ENCODE data around the gene CAVIN3. TPM values are rescaled to one million over a fixed set of nuclear protein-coding genes. Genes with fewer than 3 reads are reported as not detected.
A peak's percentile ranks its signal among the peaks of the same experiment; 100 is the strongest.

CAVIN3 gene
- total RNA-seq, 2 experiments from 2014 or later: 0.27 TPM; not detected in 1

DNA sequence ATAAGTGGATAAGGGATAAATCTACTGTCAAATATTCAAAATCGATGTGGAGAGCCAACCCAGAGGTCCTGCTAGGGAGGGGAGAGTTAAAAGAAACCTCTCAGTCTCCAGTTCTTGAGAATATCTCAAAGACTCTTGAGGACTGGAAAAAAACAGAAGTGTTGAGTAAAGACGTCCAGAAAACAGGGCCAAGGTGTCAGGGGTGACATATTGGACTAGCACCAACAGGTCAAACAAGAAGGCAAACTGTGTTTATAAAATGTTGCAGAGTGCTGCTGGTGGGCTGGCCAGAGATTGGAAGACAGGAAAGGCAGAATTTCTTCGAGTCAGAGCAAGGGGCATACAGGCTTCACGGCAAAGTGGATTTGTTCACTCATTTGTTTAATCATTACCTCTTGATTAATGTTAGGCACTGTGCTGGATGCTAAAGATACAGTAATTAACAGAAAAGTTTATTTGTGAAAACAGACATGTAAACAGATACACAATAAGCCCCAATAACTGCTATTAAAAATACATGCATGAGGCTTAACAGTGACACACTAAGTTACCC lies 36.3 kb upstream of the CAVIN3 start:
- H3K27ac ChIP-seq (ENCODE audit: low read depth in 1 of 2, low read length in 2 of 2): no peak overlapping the region
- ATAC-seq (ENCODE audit: poor library complexity) (no peak), DNase-seq (no peak)
- Mint-ChIP-seq H3K9me3 (no peaks in the 10 kb centered on the region), H3K4me1 (ENCODE audit: low read depth) (no peaks in the 10 kb centered on the region), H3K36me3 (ENCODE audit: low read depth) (no peaks in the 10 kb centered on the region), H3K27ac (no peak overlapping the region), H3K4me3 (no peak overlapping the region), H3K27me3 (no peaks in the 10 kb centered on the region)
- POLR2A ChIA-PET: no interaction called here
- TF ChIP-seq, protein P1, sequence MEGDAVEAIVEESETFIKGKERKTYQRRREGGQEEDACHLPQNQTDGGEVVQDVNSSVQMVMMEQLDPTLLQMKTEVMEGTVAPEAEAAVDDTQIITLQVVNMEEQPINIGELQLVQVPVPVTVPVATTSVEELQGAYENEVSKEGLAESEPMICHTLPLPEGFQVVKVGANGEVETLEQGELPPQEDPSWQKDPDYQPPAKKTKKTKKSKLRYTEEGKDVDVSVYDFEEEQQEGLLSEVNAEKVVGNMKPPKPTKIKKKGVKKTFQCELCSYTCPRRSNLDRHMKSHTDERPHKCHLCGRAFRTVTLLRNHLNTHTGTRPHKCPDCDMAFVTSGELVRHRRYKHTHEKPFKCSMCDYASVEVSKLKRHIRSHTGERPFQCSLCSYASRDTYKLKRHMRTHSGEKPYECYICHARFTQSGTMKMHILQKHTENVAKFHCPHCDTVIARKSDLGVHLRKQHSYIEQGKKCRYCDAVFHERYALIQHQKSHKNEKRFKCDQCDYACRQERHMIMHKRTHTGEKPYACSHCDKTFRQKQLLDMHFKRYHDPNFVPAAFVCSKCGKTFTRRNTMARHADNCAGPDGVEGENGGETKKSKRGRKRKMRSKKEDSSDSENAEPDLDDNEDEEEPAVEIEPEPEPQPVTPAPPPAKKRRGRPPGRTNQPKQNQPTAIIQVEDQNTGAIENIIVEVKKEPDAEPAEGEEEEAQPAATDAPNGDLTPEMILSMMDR (IDR thresholded peaks at IDR 0.05): no peak
- peaks cover 5% of the 10 kb centered on the region for H3K4me1 ChIP-seq (ENCODE audit: insufficient read depth, low read length)
- no peaks in the 10 kb centered on the region for H3K9me3 ChIP-seq (ENCODE audit: control insufficient read depth in 1 of 2, insufficient read depth in 1 of 2, low read length in 2 of 2)
- CTCF ChIA-PET: no interaction called here
- intact Hi-C loops (cut with DNase I, micrococcal nuclease): no loop called here
- H3K36me3 ChIP-seq (ENCODE audit: insufficient read depth, low read length): no peaks in the 10 kb centered on the region
- no peaks in the 10 kb centered on the region for H3K27me3 ChIP-seq (ENCODE audit: control insufficient read depth in 1 of 2, insufficient read depth in 2 of 2, low read length in 2 of 2)
- H3K4me3 ChIP-seq (ENCODE audit: low read length): no peak overlapping the region

DNA sequence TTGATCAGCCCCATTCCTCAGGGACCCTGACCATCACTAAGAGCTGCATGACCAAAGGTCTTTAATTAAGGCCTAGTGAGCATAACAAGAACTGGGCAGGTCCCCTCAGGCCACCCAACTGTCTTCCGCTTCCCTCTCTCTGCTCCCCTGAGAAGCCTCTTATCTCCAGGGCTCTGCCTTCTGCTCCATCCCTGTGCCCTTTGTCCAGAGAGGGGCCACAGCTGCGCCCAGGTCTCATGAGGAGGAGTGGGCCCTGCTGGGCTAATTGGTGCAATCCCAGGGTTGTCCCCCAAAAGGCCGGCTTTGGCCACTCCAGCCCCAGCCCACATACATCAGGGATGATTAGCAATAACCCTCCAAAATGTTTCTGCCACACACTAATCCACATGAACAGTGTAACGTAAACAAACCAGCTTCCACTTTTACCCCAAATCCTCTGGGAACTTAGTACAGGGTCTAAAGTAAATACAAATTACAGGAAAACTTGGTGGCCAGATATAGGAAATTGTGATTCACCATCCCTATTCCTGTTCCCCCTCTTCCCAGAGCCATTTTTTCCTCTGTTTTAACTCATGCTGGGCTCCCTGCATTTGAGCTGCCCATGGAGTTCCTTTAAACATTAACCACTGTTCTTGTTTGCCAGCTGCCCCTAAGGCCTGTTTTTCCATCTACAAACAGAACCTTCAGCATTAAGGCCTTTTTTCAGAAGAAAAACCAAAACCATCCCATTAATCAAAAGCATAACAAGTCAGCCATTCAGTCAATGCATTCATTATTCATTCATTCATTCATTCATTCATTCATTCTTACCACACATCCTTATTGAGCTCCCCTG lies 34.6 kb upstream of the CAVIN3 start:
- ChIA-PET POLR2A (no interaction called here), CTCF (interaction anchor here (1.9 kb wide), 1 partner anchor 8 kb away, joined by 12 read pairs; no protein-coding TSS in a partner anchor)
- H3K9me3 Mint-ChIP-seq: no peaks in the 10 kb centered on the region
- TF ChIP-seq, protein P1 (IDR thresholded peaks at IDR 0.05): no peak
- Histone ChIP-seq H3K27me3 (ENCODE audit: control insufficient read depth in 1 of 2, insufficient read depth in 2 of 2, low read length in 2 of 2) (no peaks in the 10 kb centered on the region), H3K4me3 (ENCODE audit: low read length) (no peak overlapping the region), H3K36me3 (ENCODE audit: insufficient read depth, low read length) (no peaks in the 10 kb centered on the region), H3K4me1 (ENCODE audit: insufficient read depth, low read length) (peaks cover 5% of the 10 kb centered on the region), H3K9me3 (ENCODE audit: control insufficient read depth in 1 of 2, insufficient read depth in 1 of 2, low read length in 2 of 2) (no peaks in the 10 kb centered on the region), H3K27ac (ENCODE audit: low read depth in 1 of 2, low read length in 2 of 2) (no peak overlapping the region)
- ATAC-seq (ENCODE audit: poor library complexity) (no peak), DNase-seq (no peak)
- H3K27ac Mint-ChIP-seq: no peak overlapping the region
- H3K27me3 Mint-ChIP-seq: no peaks in the 10 kb centered on the region
- H3K4me1 Mint-ChIP-seq (ENCODE audit: low read depth): no peaks in the 10 kb centered on the region
- intact Hi-C loops (cut with DNase I, micrococcal nuclease): loop anchor here (5.0 kb wide), 5 partner anchors 753 to 1718 kb away; partner anchors contain the start of gene OR51D1 (in 1 of the 2)
- H3K4me3 Mint-ChIP-seq: no peak overlapping the region
- H3K36me3 Mint-ChIP-seq (ENCODE audit: low read depth): no peaks in the 10 kb centered on the region

DNA sequence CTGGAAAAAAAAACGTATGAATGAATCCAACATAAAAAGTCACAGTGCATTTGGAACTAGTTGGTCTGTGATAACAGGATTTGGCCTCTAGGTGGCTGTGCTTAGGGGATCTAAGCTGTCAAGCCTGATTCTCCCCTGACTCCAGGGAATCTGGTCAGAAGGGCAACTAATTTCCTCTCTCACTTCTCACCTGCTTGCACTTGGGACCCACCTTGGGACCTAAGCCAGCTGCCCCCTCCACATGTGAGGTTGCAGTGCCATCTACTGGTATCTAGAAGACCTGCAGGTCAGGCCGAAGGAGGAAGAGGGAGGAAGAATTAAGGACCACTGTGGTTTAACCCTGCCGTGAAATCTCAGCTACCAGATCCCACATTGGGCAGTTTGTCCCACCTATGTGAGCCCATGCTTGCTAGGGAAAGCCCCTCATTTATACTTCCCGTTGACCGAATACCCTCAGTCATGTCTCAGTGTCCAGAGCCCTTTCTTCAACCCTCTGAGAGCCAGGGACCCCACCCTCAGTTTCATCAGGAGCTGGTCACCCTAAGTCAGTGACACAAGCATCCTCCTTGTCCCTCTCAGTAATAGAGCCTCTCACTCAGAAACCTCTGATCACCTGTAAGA lies 33.2 kb upstream of the CAVIN3 start:
- no peak overlapping the region for H3K4me3 Mint-ChIP-seq
- H3K4me3 ChIP-seq (ENCODE audit: low read length): no peak overlapping the region
- ChIA-PET POLR2A (no interaction called here), CTCF (interaction anchor here (0.7 to 1.9 kb wide), 16 partner anchors 8 to 1716 kb away, joined by 3 to 18 read pairs (median 4); partner anchors contain the start of gene OR51D1)
- no peaks in the 10 kb centered on the region for H3K9me3 ChIP-seq (ENCODE audit: control insufficient read depth in 1 of 2, insufficient read depth in 1 of 2, low read length in 2 of 2)
- ATAC-seq (ENCODE audit: poor library complexity) (peak; percentile 74), DNase-seq (peak; percentile 28 to 76 (median 42))
- no peaks in the 10 kb centered on the region for H3K36me3 Mint-ChIP-seq (ENCODE audit: low read depth)
- no peak overlapping the region for H3K27ac Mint-ChIP-seq
- H3K27me3 Mint-ChIP-seq: no peaks in the 10 kb centered on the region
- intact Hi-C loops (cut with DNase I, micrococcal nuclease): loop anchor here (1.0 to 5.0 kb wide), 9 partner anchors 102 to 1717 kb away; partner anchors contain the start of gene OR51D1 (in 2 of the 2)
- H3K4me1 Mint-ChIP-seq (ENCODE audit: low read depth): no peaks in the 10 kb centered on the region
- no peaks in the 10 kb centered on the region for H3K27me3 ChIP-seq (ENCODE audit: control insufficient read depth in 1 of 2, insufficient read depth in 2 of 2, low read length in 2 of 2)
- no peak overlapping the region for H3K27ac ChIP-seq (ENCODE audit: low read depth in 1 of 2, low read length in 2 of 2)
- H3K36me3 ChIP-seq (ENCODE audit: insufficient read depth, low read length): no peaks in the 10 kb centered on the region
- H3K9me3 Mint-ChIP-seq: no peaks in the 10 kb centered on the region
- TF ChIP-seq, protein P1 (IDR thresholded peaks at IDR 0.05): peak; percentile 96
- H3K4me1 ChIP-seq (ENCODE audit: insufficient read depth, low read length): peaks cover 5% of the 10 kb centered on the region

Data from CD4-positive, alpha-beta T cell (primary cell).